HEK293 (cell line): ENCODE results near the gene GARIN5A.

ENCODE experiments used
- ZNF501 ChIP-seq: fragments of 450-650 bp; formaldehyde crosslinking; IDR thresholded peaks from 2 replicates; pipeline ENCODE4 v1.5.1; 2016; ENCODE audit warnings: missing biosample characterization, missing genetic modification characterization
- TF ChIP-seq, protein P1 (sequence below): fragments of 450-650 bp; formaldehyde crosslinking; IDR thresholded peaks from 2 replicates; pipeline ENCODE4 v1.5.1; 2016; ENCODE audit warnings: missing biosample characterization, missing genetic modification characterization

DNA sequence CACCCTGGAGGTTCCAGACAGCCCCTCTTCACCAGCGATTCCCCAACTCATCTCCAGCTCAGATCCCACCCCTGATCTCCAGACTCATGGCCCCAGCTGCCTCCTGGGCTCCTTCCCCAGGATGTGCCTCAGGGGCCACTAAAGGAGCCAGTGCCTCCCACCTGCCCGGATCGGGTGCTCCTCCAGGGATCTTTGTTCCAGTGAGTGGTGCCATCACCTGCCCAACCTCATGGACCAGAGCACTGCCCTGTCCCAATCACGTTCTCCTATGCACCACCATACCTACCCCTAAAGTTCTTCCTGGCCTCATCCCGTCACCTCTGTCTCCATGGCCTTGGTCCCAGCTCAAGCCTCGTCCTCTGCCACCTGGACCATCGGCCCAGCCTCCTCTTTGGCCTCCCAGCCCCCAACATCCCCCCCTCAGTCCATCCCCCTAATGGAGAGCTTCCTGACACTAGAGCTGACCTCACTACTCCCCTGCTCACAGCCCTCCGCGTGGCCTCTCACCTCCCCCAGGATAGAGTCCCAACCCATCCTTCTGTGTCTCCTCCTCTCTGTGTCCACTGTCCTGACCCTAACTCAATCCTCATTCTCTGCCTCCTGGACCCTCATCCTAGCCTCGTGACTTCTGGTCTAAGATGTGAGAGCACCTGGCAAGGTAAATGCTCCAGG, 8.8 kb upstream of the GARIN5A start:
- TF ChIP-seq ZNF501: no peak
- TF ChIP-seq, protein P1, sequence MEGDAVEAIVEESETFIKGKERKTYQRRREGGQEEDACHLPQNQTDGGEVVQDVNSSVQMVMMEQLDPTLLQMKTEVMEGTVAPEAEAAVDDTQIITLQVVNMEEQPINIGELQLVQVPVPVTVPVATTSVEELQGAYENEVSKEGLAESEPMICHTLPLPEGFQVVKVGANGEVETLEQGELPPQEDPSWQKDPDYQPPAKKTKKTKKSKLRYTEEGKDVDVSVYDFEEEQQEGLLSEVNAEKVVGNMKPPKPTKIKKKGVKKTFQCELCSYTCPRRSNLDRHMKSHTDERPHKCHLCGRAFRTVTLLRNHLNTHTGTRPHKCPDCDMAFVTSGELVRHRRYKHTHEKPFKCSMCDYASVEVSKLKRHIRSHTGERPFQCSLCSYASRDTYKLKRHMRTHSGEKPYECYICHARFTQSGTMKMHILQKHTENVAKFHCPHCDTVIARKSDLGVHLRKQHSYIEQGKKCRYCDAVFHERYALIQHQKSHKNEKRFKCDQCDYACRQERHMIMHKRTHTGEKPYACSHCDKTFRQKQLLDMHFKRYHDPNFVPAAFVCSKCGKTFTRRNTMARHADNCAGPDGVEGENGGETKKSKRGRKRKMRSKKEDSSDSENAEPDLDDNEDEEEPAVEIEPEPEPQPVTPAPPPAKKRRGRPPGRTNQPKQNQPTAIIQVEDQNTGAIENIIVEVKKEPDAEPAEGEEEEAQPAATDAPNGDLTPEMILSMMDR (tag by site-specific recombination): no peak
